Activated CD4-positive, alpha-beta T cell treated with anti-CD3 and anti-CD28 coated beads for 24 hours (primary cell): ENCODE results near the gene NMNAT1.
"Not testable (repeated sequence)": the region's sequence is repeated elsewhere in the genome, so short reads cannot be mapped to it uniquely, and the experiment has no call there.

Experiments used
- DNase-seq, 2 donors: peaks; one replicate each; pipeline ENCODE4 v3.0.0-alpha.2; 2020; ENCODE audit warnings: low read depth in 2 of 2

Gene NMNAT1

DNA sequence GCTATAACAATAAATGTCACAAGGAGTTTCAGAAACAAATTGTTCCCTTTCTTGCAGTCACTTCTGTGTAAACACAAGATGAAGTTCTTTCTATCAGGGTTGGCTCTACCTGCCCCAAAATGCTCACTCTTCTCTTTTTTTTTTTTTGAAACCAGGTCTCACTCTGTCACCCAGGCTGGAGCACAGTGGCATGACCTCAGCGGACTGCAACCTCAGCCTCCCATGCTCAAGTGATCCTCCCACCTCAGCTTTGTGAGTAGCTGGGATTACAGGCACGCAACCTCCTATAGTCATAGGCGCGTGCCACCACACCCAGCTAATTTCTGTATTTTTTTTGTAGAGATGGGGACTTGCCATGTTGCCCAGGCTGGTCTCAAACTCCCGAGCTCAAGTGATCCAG, 22.7 kb upstream of the NMNAT1 start:
- no peak for DNase-seq

DNA sequence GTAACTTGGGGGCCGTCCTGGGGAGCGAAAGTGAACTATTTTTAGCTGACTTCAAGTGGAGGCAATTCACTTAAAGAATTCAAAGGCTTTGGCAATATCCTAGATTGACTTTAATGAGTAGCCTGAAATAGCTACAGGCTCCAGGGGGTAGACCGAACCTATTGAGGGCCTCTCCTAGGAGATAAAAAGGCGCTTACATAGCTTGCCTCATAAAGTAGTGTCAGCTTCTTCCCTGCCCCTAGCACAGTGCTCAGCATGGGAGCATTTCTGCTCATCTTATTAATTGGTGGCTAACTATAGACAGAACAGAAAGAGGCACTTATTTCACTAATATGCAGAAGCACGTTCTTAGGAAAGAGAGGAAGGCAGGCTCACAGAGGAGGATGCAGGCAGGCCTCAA, 20.9 kb upstream of the NMNAT1 start:
- no peak for DNase-seq

DNA sequence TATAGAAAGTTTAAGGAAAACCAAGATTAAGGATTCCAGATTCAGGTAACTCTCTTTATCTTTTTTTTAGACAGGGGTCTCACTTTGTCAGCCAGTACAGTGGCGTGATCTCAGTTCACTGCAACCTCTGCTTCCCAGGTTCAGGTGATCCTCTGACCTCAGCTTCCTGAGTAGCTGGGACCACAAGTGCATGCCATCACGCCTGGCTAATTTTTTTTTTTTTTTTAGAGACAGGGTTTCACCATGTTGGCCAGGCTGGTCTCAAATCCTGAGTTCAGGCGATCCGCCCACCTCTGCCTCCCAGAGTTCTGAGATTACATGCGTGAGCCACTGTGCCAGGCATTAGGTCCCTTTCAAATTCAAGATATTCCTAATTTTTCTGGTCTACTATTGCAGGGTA, 16.0 kb upstream of the NMNAT1 start:
- no peak for DNase-seq

DNA sequence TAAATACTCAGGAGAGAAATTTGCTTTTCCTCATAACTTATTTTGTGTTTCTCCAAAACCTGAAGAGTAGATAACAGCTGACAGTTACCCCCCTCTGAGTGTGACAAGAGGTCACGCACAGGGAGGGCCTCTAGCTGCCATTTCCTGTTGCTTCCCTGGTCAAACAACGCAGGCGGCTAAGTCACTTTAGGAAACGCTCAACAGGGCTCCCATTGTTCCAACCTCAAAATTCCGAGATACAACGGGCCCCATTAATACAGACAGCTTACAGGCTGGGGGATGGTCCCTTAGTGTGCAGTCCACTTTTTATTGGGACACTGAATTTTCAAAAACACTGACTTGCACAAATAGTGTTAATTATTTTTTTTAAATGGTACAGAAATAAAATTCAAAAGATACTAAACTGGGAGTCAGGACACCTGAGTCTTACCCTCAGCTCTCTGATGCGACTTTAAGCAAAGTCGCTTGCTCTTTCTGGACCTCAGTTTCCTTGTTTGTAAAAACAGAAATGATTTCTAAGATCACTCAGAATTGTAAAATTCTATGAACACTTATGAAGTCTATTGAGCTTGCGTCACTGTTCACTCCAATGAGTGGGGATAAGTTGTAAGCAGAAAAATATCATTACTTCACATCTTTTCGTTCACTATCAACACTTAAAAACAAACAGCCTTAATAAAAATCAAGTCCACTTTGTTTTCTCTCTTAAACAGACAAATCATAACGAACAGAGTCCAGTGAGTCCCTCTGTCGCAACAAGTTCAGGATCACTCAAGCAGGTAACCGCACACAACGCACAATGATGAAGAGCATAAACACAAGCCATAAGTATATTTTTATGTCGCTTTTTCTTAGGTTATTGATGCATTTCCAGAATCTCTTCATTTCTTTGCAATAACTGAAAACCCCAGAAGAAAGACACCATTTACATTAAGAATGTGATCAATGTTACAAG, 13.6 kb upstream of the NMNAT1 start:
- DNase-seq: no peak

- DNase-seq: no peak
Observed at GRCh38 chr1:9942399-9942938, 806 bp upstream of the NMNAT1 start.

GRCh38 chr1:9946315-9946714, 3.0 kb downstream of the NMNAT1 start:
- no peak for DNase-seq

DNA sequence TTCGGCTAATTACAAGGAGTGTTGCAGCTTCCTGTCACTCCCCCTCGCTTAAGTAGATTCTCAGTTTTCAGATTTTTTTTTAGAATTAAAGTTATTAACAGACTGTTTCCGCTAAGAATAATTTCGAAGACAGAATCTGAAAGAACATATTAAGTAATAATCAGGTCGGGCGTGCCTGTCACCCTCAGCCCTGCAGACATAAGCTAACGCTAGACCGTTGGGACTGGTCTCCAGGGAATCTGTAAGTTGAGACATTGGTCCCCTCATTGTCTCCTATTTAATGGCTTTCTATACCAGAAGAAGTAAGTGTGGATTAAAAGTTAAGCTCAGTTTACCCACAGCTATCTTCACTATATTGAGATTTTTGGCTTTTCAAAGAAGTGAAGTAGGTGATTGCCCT, 14.5 kb downstream of the NMNAT1 start:
- DNase-seq: no peak

- no peak for DNase-seq
Observed at GRCh38 chr1:9960011-9960410, 16.7 kb downstream of the NMNAT1 start.

GRCh38 chr1:9960706-9961562, 17.7 kb downstream of the NMNAT1 start:
- DNase-seq: no peak

GRCh38 chr1:9984253-9984652, 41.0 kb downstream of the NMNAT1 start:
- no peak for DNase-seq

- no peak for DNase-seq
Observed at GRCh38 chr1:9985001-9985400, 41.7 kb downstream of the NMNAT1 start.

DNA sequence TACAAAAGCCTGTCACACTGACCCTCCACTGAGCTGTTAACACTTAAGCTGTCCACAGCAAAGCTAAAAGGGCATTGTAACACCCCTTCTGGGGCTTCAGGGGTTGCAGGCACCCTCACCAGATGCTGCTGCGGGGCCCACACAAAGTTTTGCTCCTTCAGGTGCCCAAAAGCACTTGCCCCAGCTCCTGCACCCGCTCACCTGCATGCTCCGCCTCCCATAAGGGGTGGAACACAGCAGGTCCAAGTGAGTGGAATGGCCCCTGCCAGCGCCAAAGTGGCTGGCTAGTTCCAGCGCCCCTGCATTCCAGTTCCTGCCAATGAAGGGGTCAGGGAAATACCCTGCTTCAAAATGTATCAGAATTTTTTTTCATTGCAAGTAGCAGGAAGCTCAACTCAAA, 46.5 kb downstream of the NMNAT1 start:
- no peak for DNase-seq

GRCh38 chr1:9990944-9991343, 47.7 kb downstream of the NMNAT1 start:
- DNase-seq: no peak

- no peak for DNase-seq
Observed at GRCh38 chr1:9992910-9993309, 49.6 kb downstream of the NMNAT1 start.

GRCh38 chr1:9993561-9994075, 50.3 kb downstream of the NMNAT1 start:
- no peak for DNase-seq

GRCh38 chr1:9996624-9997582, 53.6 kb downstream of the NMNAT1 start, which contains the start of gene RBP7:
RBP7 (plus strand) TSS chr1:9997228; CDS start chr1:9997259, 31 bp downstream.
- no peak for DNase-seq

DNA sequence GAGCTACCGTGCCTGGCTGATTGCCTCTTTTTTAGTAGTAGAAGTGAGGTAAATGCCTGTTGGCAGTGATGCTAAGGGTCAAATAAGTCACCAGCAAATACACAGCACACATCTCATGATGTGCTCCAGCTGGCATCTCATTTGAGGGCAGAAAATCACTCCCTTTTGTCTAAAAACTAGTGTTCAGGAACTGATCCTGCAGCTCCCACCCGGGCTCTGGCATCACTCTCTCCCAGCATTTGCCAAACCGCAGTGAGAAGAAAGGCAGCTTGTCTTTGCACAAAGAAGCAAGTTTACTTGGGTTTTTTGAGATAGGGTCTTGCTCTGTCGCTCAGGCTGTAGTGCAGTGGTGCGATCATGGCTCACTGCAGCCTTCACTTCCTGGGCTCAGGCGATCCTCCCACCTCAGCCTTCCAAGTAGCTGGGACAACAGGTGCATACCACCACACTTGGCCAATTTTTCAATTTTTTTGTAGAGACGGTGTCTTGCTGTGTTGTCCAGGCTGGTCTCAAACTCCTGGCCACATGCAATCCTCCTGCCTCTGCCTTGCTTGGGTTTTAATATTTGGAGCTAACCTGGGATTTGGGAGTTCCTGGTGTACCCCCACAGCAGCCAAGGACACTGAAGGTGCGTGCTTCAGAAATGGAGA, 57.9 kb downstream of the NMNAT1 start:
- no peak for DNase-seq

DNA sequence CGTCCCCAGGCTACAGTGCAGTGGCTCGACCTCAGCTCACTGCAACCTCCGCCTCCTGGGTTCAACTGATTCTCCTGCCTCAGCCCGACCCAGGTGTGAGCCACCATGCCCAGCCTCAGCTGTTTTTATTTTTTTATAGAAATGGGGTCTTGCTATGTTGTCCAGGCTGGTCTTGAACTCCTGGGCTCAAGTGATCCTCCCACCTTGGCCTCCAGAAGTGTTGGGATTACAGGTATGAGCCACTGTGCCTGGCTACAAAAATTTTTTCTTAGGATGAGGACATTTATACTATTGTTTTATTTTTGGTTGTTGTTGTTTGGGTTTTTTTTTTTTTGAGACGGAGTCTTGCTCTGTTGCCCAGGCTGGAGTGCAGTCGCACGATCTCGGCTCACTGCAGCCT, 62.0 kb downstream of the NMNAT1 start:
- DNase-seq: not testable (repeated sequence)

DNA sequence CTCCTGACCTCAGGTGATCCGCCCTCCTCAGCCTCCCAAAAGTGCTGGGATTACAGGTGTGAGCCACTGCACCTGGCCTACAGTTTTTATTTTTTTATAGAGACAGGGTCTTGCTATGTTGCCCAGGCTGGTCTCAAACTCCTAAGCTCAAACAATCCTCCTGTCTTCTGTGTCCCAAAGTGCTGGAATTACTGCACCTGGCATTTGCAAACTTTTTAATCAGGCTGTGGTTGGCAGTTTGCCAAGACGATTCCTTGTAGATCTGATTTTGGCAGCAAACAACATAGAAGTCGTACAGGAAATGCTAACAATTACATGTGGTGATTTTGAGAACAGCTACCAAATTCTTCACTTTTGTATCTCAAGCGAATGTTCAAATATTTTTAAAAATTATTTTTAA, 63.9 kb downstream of the NMNAT1 start:
- DNase-seq: no peak

GRCh38 chr1:10014016-10014415, 70.7 kb downstream of the NMNAT1 start:
- no peak for DNase-seq
